Sigmoid colon (tissue), 7 donors: Measurements from ENCODE around the gene TSC2. TPM values are rescaled to one million over a fixed set of nuclear protein-coding genes. Genes with fewer than 3 reads are reported as not detected.

ENCODE experiments used
- DNase-seq: peaks from one replicate; pipeline ENCODE4 v3.0.0-alpha.2; 2019
- H3K27ac ChIP-seq, 4 donors: fragments of 200-600 bp; sonication (generic); one replicate each; pipeline ENCODE4 v1.5.1; 2016 to 2019; ENCODE audit warnings: mild to moderate bottlenecking in 1 of 4
- H3K27me3 ChIP-seq, 3 donors: fragments of 200-600 bp; sonication (generic); one replicate each; pipeline ENCODE4 v1.5.1; 2019; ENCODE audit warnings: mild to moderate bottlenecking in 1 of 3
- H3K36me3 ChIP-seq, 4 donors: fragments of 200-600 bp; sonication (generic); one replicate each; pipeline ENCODE4 v1.5.1; 2016 to 2019
- H3K4me1 ChIP-seq, 4 donors: fragments of 200-600 bp; sonication (generic); one replicate each; pipeline ENCODE4 v1.5.1; 2017 to 2019
- H3K4me3 ChIP-seq, 4 donors: fragments of 200-600 bp; sonication (generic); one replicate each; pipeline ENCODE4 v1.5.1; 2017 to 2019; ENCODE audit warnings: mild to moderate bottlenecking in 2 of 4, moderate library complexity in 1 of 4
- H3K9me3 ChIP-seq, 4 donors: fragments of 200-600 bp in 3 of 4; sonication (generic) in 3 of 4; one replicate each; pipeline versions ENCODE4 v1.5.1 to v1.6.1; 2013 to 2019
- CTCF ChIP-seq, 4 experiments: fragments of 450-650 bp in 3 of 4; fragments of 200-600 bp in 1 of 4; IDR thresholded peaks; one replicate each; pipeline ENCODE4 v1.5.1; 2016 to 2019; ENCODE audit warnings: antibody characterized with exemption in 4 of 4, mild to moderate bottlenecking in 3 of 4, moderate library complexity in 2 of 4
- EP300 ChIP-seq, 4 donors: sonication (generic); formaldehyde crosslinking; IDR thresholded peaks; one replicate each; pipeline ENCODE4 v1.6.1; 2017; ENCODE audit warnings: antibody characterized with exemption in 4 of 4
- POLR2A ChIP-seq, 2 donors: fragments of 450-650 bp; IDR thresholded peaks; one replicate each; pipeline ENCODE4 v1.6.1; 2016; ENCODE audit warnings: antibody characterized with exemption in 2 of 2, mild to moderate bottlenecking in 2 of 2, moderate library complexity in 2 of 2
- POLR2AphosphoS5 ChIP-seq, 4 donors: sonication (generic); formaldehyde crosslinking; IDR thresholded peaks; one replicate each; pipeline ENCODE4 v1.6.1; 2017; ENCODE audit warnings: antibody characterized with exemption in 4 of 4
- WGBS, 2 donors: extraction: QIAGEN DNeasy Blood & Tissue Kit; methylation state at CpG; one replicate each; pipeline ENCODE4 v1.1.7; 2013; 5-methylcytosine and 5-hydroxymethylcytosine counted together
- intact Hi-C: fragments of 100-400 bp; cut with DNase I; formaldehyde crosslinking; loops from one replicate; pipeline ENCODE4 v1.15.1; 2023
- polyA plus RNA-seq, 3 donors: library from polyadenylated mRNA; stranded (reverse); fragments of 200-250 nt; gene quantifications; one replicate each; pipeline ENCODE4 v1.2.3, GENCODE V29; 2013
- total RNA-seq, 4 donors: library from RNA; depleted of rRNA; stranded (reverse); fragments of >200 nt; gene quantifications; one replicate each; pipeline ENCODE4 v1.1.0, GENCODE V29; 2016
- donor health status: healthy with polysubstance abuse.
- donor health status: Bipolar disorder and iron deficiency.
- donor health status: healthy.

TSC2 gene
- total and polyA plus RNA-seq, 7 donors, result 16.9 to 80.9 (median 34.6) TPM

DNA sequence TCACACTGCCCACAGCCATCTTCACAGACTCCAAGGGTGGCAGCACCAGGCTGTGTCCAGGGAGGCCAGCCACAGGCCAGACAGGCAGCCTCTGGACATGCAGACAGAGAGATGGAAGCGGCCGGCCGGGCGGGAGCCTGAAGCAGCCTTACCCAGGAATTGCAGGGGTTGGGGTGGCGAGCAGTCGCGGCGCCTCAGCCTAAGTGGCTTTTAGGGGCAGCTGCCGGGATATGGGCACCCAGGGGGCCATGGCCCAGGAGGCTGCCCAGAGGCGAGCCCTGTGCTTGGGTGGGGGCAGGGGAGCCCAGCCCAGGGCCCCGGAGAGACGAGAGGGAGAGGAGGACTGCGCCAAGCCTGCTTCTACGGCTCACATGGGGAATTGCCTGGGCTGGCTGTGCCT is 22.5 kb upstream of the TSC2 start:
- Histone ChIP-seq H3K27me3 (peaks cover 10 to 17% (median 16%) of the 10 kb centered on the region in 3 donors), H3K4me3 (no peak overlapping the region), H3K4me1 (peaks cover 4 to 55% (median 45%) of the 10 kb centered on the region in 4 donors), H3K36me3 (peaks cover 0 to 7% (median 0%) of the 10 kb centered on the region in 4 donors), H3K27ac (no peak overlapping the region), H3K9me3 (no peaks in the 10 kb centered on the region)
- WGBS, 2 donors, result 92 to 94% methylated on average over 14 of the region's 14 CpGs
- TF ChIP-seq POLR2A (IDR thresholded peaks at IDR 0.05) (no peak), CTCF (IDR thresholded peaks at IDR 0.05) (no peak), EP300 (IDR thresholded peaks at IDR 0.05) (no peak), POLR2AphosphoS5 (IDR thresholded peaks at IDR 0.05) (no peak)
- intact Hi-C loops, result no loop called here
- no peak for DNase-seq

GRCh38 chr16:2025878-2026460 is 21.8 kb upstream of the TSC2 start:
- DNase-seq, result no peak
- Histone ChIP-seq H3K36me3 (peaks cover 0 to 8% (median 0%) of the 10 kb centered on the region in 4 donors), H3K4me3 (peak overlapping the region; percentile 19 to 75 (median 68)), H3K9me3 (no peaks in the 10 kb centered on the region), H3K27ac (peak overlapping the region; percentile 72 to 73 (median 72)), H3K4me1 (peaks cover 4 to 49% (median 39%) of the 10 kb centered on the region in 4 donors), H3K27me3 (peaks cover 4 to 9% (median 9%) of the 10 kb centered on the region in 3 donors)
- 76 to 89% methylated on average over 16 of the region's 16 CpGs for WGBS, 2 donors
- TF ChIP-seq POLR2A (IDR thresholded peaks at IDR 0.05) (no peak), EP300 (IDR thresholded peaks at IDR 0.05) (no peak), POLR2AphosphoS5 (IDR thresholded peaks at IDR 0.05) (no peak), CTCF (IDR thresholded peaks at IDR 0.05) (no peak)
- intact Hi-C loops, result loop anchor here (2.0 kb wide), 1 partner anchor 21 kb away; the partner anchor contains the start of genes NTHL1 and TSC2

DNA sequence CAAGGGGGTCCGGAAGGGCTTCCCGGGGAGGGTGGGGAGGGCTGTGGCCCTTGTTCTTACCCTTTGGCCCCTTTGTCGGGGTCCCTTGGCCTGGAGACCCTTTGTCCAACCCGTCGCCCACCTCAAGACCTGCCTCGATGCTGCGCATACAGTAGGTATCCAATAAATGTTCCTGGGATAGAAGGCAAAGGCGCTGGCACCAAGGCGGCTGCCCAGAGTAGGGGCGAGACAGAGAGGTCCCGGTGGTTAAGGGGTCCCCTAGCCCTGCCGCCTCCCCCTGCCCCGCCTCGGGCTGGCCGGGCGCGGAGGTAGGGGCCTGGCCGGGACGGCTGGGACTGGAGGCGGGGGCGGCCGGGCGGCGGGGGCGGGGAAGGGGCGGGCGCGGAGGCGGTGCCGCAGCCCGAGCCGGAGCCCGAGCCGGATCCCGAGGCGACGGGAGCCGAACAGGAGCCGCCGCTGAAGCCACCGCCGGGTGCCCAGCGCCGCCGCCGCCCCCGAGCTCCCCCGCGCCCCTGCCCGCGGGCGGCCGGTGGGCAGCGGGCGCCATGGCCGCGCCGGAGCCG is 21.2 kb upstream of the TSC2 start, which contains the start of gene NHERF2:
NHERF2 (plus strand) TSS at position 442 of the 563 bp plus-strand sequence; CDS start at position 546, 104 bp downstream.
- Histone ChIP-seq H3K9me3 (no peaks in the 10 kb centered on the region), H3K36me3 (peaks cover 0 to 8% (median 0%) of the 10 kb centered on the region in 4 donors), H3K4me1 (peaks cover 4 to 49% (median 39%) of the 10 kb centered on the region in 4 donors), H3K27me3 (peaks cover 1 to 4% (median 3%) of the 10 kb centered on the region in 3 donors), H3K4me3 (peak within 1 kb of the TSS; percentile 41 to 75 (median 68)), H3K27ac (peak within 1 kb of the TSS; percentile 72 to 78 (median 73))
- no peak for TF ChIP-seq CTCF (IDR thresholded peaks at IDR 0.05)
- TF ChIP-seq POLR2AphosphoS5 (IDR thresholded peaks at IDR 0.05), result no peak
- no peak for TF ChIP-seq POLR2A (IDR thresholded peaks at IDR 0.05)
- TF ChIP-seq EP300 (IDR thresholded peaks at IDR 0.05), result no peak
- DNase-seq, result no peak
- intact Hi-C loops, result loop anchor here (2.0 kb wide), 1 partner anchor 20 kb away; the partner anchor contains the start of genes NTHL1 and TSC2
- 5 to 8% methylated on average over 59 of the region's 59 CpGs for WGBS, 2 donors

- 4 to 8% methylated on average over 76 of the region's 76 CpGs for WGBS, 2 donors
- intact Hi-C loops, result loop anchor here (2.0 kb wide), 1 partner anchor 19 kb away; the partner anchor contains the start of genes NTHL1 and TSC2
- Histone ChIP-seq H3K27me3 (no peaks in the 10 kb centered on the region), H3K36me3 (peaks cover 0 to 8% (median 0%) of the 10 kb centered on the region in 4 donors), H3K9me3 (no peaks in the 10 kb centered on the region), H3K27ac (peak overlapping the region; percentile 66 to 78 (median 72)), H3K4me3 (peak overlapping the region; percentile 41 to 75 (median 68)), H3K4me1 (peaks cover 4 to 52% (median 40%) of the 10 kb centered on the region in 4 donors)
- TF ChIP-seq POLR2A (IDR thresholded peaks at IDR 0.05) (no peak), EP300 (IDR thresholded peaks at IDR 0.05) (no peak), POLR2AphosphoS5 (IDR thresholded peaks at IDR 0.05) (no peak), CTCF (IDR thresholded peaks at IDR 0.05) (no peak)
- no peak for DNase-seq
Measured at GRCh38 chr16:2027024-2028010, 20.5 kb upstream of the TSC2 start.
